Stomach smooth muscle (tissue), 2 donors: Measurements from ENCODE around the gene PILRA.
"Not testable (repeated sequence)": the region's sequence is repeated elsewhere in the genome, so short reads cannot be mapped to it uniquely, and the experiment has no call there.

ENCODE experiments used
- H3K27ac ChIP-seq: one replicate; pipeline ENCODE4 v1.7.0; 2013; ENCODE audit warnings: mild to moderate bottlenecking, low read length, inconsistent platforms
- H3K27me3 ChIP-seq, 2 donors: one replicate each; pipeline ENCODE4 v1.7.0; 2013; ENCODE audit warnings: low read length in 2 of 2; ENCODE audit not compliant: insufficient read depth in 2 of 2, control insufficient read depth in 1 of 2
- H3K36me3 ChIP-seq, 2 donors: one replicate each; pipeline ENCODE4 v1.7.0; 2013; ENCODE audit warnings: low read length in 2 of 2; ENCODE audit not compliant: control insufficient read depth in 2 of 2, insufficient read depth in 2 of 2
- H3K4me1 ChIP-seq: one replicate; pipeline ENCODE4 v1.7.0; 2013; ENCODE audit warnings: low read length; ENCODE audit not compliant: control insufficient read depth, insufficient read depth
- H3K4me3 ChIP-seq, 2 donors: one replicate each; pipeline ENCODE4 v1.7.0; 2013; ENCODE audit warnings: low read length in 2 of 2
- H3K9ac ChIP-seq, 2 donors: one replicate each; pipeline ENCODE4 v1.7.0; 2013; ENCODE audit warnings: low read length in 2 of 2, mild to moderate bottlenecking in 1 of 2
- H3K9me3 ChIP-seq, 2 donors: one replicate each; pipeline ENCODE4 v1.7.0; 2013; ENCODE audit warnings: low read length in 2 of 2; ENCODE audit not compliant: control insufficient read depth in 2 of 2
- donor health status: healthy.
- donor health status: Pancreatic carcinoma.

Gene PILRA

DNA sequence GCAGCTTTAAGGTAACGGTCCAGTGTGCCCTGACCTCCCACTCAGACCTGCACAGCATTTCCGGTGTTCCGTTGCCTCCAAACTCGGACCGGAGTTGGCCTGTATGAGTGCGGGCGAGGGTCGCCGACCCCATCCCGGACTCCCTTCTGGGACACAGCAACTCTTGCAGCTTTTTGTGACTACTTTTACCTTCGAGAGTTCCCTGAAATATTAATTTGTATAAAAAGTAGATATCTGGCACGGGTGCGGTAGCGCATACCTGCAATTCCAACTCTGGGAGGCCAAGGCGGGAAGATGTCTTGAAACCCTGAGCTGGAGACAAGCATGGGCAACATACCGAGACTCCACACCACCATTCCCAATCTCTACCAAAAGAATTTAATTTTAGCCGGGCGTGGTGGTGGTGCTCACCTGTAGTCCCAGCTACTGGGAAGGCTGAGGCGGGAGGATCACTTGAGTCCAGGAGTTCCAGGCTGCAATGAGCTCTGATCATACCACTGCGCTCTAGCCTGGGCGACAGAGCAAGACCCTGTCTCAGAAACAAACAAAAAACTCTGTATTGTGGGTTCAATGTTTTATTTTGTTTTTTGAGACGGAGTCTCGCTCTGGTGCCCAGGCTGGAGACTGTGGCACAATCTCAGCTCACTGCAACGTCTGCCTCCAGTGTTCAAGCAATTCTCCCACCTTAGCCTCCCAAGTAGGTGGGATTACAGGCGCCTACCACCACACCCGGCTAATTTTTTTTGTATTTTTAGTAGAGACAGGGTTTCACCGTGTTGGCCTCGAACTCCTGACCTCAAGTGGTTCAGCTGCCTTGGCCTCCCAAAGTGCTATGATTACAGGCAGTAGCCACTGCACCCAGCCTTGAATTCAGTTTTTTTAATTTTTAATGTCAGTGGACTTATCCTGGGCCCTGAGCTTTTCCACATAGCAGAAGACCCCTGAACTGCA, 64.1 kb downstream of the PILRA start:
- no peak overlapping the region for H3K4me3 ChIP-seq

DNA sequence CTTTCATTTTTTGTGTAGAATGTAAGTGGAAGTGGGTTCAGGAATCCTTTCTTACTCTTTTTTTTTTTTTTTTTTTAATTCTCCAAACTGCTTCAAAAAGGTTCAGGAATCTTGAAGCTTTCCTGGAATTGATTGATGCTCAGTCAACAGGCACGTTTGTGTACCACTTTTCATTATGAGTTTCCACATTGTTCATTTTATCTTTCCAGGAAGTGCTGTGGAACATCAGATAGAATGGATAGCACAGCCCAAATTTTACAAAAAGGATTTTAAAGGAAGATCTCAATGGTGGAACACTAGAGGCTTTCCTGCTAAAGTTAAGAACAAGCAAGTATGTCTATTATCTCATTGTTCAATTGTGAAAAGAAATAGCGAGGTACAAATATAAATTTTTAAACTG, 64.9 kb downstream of the PILRA start:
- Histone ChIP-seq H3K27ac (no peak overlapping the region), H3K4me1 (peaks cover 21% of the 10 kb centered on the region), H3K4me3 (no peak overlapping the region), H3K9ac (no peak overlapping the region), H3K36me3 (peaks cover 11 to 13% of the 10 kb centered on the region in 2 donors), H3K27me3 (no peaks in the 10 kb centered on the region), H3K9me3 (no peaks in the 10 kb centered on the region)

More for the DNA sequence above, 64.1 kb downstream of the PILRA start:
- peaks cover 25% of the 10 kb centered on the region for H3K4me1 ChIP-seq
- peak overlapping the region; percentile 75 for H3K27ac ChIP-seq
- peaks cover 17% of the 10 kb centered on the region in 2 donors for H3K36me3 ChIP-seq
- no peak overlapping the region for H3K9ac ChIP-seq
- no peaks in the 10 kb centered on the region for H3K9me3 ChIP-seq
- H3K27me3 ChIP-seq = no peaks in the 10 kb centered on the region

GRCh38 chr7:100438731-100439130, 65.4 kb downstream of the PILRA start:
- H3K4me3 ChIP-seq, H3K36me3 ChIP-seq, H3K27me3 ChIP-seq, H3K9me3 ChIP-seq, H3K27ac ChIP-seq, H3K9ac ChIP-seq: not testable (repeated sequence)
- peaks cover 21% of the 10 kb centered on the region for H3K4me1 ChIP-seq

GRCh38 chr7:100439244-100439643, 66.0 kb downstream of the PILRA start:
- H3K27ac ChIP-seq = not testable (repeated sequence)

GRCh38 chr7:100441641-100442535, 68.6 kb downstream of the PILRA start:
- H3K4me1 ChIP-seq = no peaks in the 10 kb centered on the region
- no peaks in the 10 kb centered on the region for H3K9me3 ChIP-seq
- no peaks in the 10 kb centered on the region for H3K36me3 ChIP-seq
- H3K4me3 ChIP-seq = no peak overlapping the region
- no peak overlapping the region for H3K27ac ChIP-seq
- H3K9ac ChIP-seq = no peak overlapping the region
- no peaks in the 10 kb centered on the region for H3K27me3 ChIP-seq

More at GRCh38 chr7:100439244-100439643, 66.0 kb downstream of the PILRA start:
- not testable (repeated sequence) for H3K36me3 ChIP-seq, H3K27me3 ChIP-seq, H3K4me3 ChIP-seq, H3K9ac ChIP-seq, H3K9me3 ChIP-seq
- H3K4me1 ChIP-seq = peaks cover 18% of the 10 kb centered on the region

DNA sequence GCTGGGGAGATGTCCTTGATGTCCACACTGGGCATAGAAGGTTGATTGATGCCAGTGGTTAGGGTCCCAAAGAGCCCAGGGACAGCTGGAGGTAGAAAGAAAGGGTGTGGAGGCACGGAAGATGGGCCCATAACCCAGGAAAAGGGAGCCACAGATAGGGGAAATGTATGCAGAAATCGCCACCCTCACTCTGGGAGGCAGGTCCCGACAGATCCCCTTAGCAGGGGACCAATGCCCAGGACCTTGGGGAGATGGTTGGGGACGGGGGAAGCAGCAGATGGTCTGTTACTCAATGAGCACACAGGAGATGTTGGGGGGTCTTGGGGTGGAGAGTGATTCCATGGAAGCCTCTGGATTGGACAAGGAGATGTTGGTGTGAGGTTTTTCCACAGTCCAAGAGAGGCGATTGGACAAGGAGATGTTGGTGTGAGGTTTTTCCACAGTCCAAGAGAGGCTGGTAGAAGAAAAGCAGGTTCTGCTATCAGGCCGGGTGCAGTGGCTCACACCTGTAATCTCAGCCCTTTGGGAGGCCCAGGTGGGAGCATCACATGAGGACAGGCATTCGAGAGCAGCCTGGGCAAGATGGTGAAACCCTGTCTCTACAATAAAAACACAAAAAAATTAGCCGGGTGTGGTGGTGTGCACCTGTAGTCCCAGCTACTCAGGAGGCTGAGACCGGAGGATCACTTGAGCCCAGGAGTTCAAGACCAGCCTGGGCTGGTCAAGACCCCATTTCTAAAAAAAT, 70.0 kb downstream of the PILRA start:
- H3K36me3 ChIP-seq = no peaks in the 10 kb centered on the region
- H3K27me3 ChIP-seq = no peaks in the 10 kb centered on the region
- H3K9me3 ChIP-seq = no peaks in the 10 kb centered on the region
- H3K9ac ChIP-seq = no peak overlapping the region
- H3K4me3 ChIP-seq = no peak overlapping the region
- H3K27ac ChIP-seq = no peak overlapping the region
- no peaks in the 10 kb centered on the region for H3K4me1 ChIP-seq

- Histone ChIP-seq H3K4me3 (no peak overlapping the region), H3K9ac (no peak overlapping the region), H3K27me3 (no peaks in the 10 kb centered on the region), H3K27ac (no peak overlapping the region), H3K4me1 (no peaks in the 10 kb centered on the region), H3K36me3 (no peaks in the 10 kb centered on the region), H3K9me3 (no peaks in the 10 kb centered on the region)
Measured at GRCh38 chr7:100444311-100445278, 71.3 kb downstream of the PILRA start.

DNA sequence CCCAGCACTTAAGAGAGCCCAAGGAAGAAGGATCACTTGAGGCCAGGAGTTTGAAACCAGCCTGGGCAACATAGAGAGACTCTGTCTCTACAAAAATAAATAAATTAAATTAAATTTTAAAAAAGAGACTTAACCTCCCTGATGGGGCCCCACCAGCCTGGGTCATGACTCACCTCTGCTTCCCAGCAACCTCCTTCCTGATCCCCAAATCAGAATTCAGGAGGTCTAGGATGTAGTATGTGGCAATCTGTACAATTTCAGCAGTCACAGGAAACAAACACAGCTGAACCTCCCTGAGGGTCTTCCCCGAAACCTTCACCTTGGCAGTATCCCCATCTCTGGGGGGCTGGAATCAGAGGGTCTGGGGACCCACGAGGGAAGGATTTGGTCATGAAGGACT, 72.8 kb downstream of the PILRA start:
- no peaks in the 10 kb centered on the region for H3K36me3 ChIP-seq
- H3K9me3 ChIP-seq = no peaks in the 10 kb centered on the region
- H3K27me3 ChIP-seq = no peaks in the 10 kb centered on the region
- H3K4me3 ChIP-seq = no peak overlapping the region
- no peak overlapping the region for H3K27ac ChIP-seq
- peaks cover 10% of the 10 kb centered on the region for H3K4me1 ChIP-seq
- no peak overlapping the region for H3K9ac ChIP-seq

GRCh38 chr7:100447363-100447762, 74.1 kb downstream of the PILRA start:
- not testable (repeated sequence) for H3K9me3 ChIP-seq, H3K4me1 ChIP-seq, H3K9ac ChIP-seq, H3K27me3 ChIP-seq, H3K36me3 ChIP-seq, H3K27ac ChIP-seq, H3K4me3 ChIP-seq
